Thoracic aorta (tissue), 2 donors: ENCODE results near the gene C1D. TPM values are rescaled to one million over a fixed set of nuclear protein-coding genes. Genes with fewer than 3 reads are reported as not detected.

ENCODE experiments used
- ATAC-seq: fragments of 150-250 bp; one replicate; pipeline ENCODE4 v1.8.0; 2017; ENCODE audit warnings: low read depth; ENCODE audit not compliant: insufficient number of reproducible peaks, low FRiP score
- DNase-seq: peaks from one replicate; pipeline ENCODE4 v3.0.0-alpha.2; 2020; ENCODE audit warnings: low spot score
- H3K27ac ChIP-seq, 2 donors: fragments of 200-600 bp; sonication (generic); 1 replicate in 1 of 2; 2 replicates in 1 of 2; pipeline ENCODE4 v1.5.1; 2016; ENCODE audit warnings: mild to moderate bottlenecking in 2 of 2, moderate library complexity in 2 of 2
- H3K27me3 ChIP-seq: fragments of 200-600 bp; sonication (generic); replicated peaks from 2 replicates; pipeline ENCODE4 v1.6.0; 2016; ENCODE audit warnings: mild to moderate bottlenecking; ENCODE audit not compliant: insufficient read depth
- H3K36me3 ChIP-seq: fragments of 200-600 bp; sonication (generic); one replicate; pipeline ENCODE4 v1.5.1; 2016
- H3K4me1 ChIP-seq, 2 donors: fragments of 200-600 bp; sonication (generic); 1 replicate in 1 of 2; 2 replicates in 1 of 2; pipeline versions ENCODE4 v1.5.1 to v1.6.0; 2016; ENCODE audit warnings: low read depth in 2 of 2, mild to moderate bottlenecking in 1 of 2; ENCODE audit not compliant: control insufficient read depth in 1 of 2
- H3K4me3 ChIP-seq: fragments of 200-600 bp; sonication (generic); 2 replicates; pipeline ENCODE4 v1.5.1; 2016; ENCODE audit warnings: mild to moderate bottlenecking
- H3K9me3 ChIP-seq: fragments of 200-600 bp; sonication (generic); 2 replicates; pipeline ENCODE4 v1.5.1; 2016
- CTCF ChIP-seq: fragments of 200-600 bp; sonication (generic); IDR thresholded peaks from one replicate; pipeline ENCODE4 v1.5.1; 2019; ENCODE audit warnings: antibody characterized with exemption
- total RNA-seq, 2 donors: library from RNA; depleted of rRNA; stranded (reverse); fragments of >200 nt; gene quantifications; one replicate each; pipeline versions ENCODE4 v1.1.0 to v1.2.3, GENCODE V29; 2016

C1D gene
- total RNA-seq, 2 donors from 2014 or later = 11.9 to 12.1 TPM

GRCh38 chr2:68094111-68094510 is 31.3 kb upstream of the C1D start:
- no peak overlapping the region for H3K4me3 ChIP-seq
- ATAC-seq (no peak), DNase-seq (no peak)
- no peaks in the 10 kb centered on the region for H3K9me3 ChIP-seq
- no peaks in the 10 kb centered on the region for H3K36me3 ChIP-seq
- no peaks in the 10 kb centered on the region for H3K27me3 ChIP-seq
- no peak for TF ChIP-seq CTCF
- H3K27ac ChIP-seq = no peak overlapping the region
- no peaks in the 10 kb centered on the region for H3K4me1 ChIP-seq

GRCh38 chr2:68093634-68094033 is 30.8 kb upstream of the C1D start:
- Histone ChIP-seq H3K4me1 (no peaks in the 10 kb centered on the region), H3K27me3 (no peaks in the 10 kb centered on the region), H3K9me3 (no peaks in the 10 kb centered on the region), H3K4me3 (no peak overlapping the region), H3K27ac (no peak overlapping the region), H3K36me3 (no peaks in the 10 kb centered on the region)
- DNase-seq (no peak), ATAC-seq (no peak)
- no peak for TF ChIP-seq CTCF

DNA sequence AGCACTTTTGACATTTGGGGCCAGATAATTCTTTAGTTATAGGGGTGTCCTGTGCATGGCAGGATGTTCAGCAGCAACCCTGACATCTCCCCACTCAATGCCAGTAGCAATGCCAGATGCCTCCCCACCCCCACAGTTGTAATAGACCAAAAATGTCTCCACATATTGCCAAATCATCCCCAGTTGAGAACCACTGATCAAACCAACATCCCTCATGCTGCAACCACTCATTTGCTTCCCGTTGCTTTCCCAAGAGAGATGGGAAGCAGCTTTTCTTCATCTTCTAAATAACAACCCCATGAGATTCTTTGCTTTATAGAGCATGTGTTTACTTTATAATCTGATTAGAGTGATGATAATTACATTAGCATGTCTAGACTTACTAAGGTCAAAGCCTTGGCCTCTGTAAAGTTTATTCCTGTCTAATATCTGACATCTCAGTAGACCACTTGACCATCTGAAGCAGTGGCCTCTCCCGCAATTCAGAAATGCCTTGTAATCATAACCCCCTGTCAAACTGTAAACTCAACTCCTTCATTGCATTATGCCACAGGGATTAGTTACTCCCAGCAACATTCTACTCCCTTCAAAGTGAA is 28.7 kb upstream of the C1D start:
- Histone ChIP-seq H3K27me3 (no peaks in the 10 kb centered on the region), H3K27ac (no peak overlapping the region), H3K36me3 (no peaks in the 10 kb centered on the region), H3K9me3 (no peaks in the 10 kb centered on the region), H3K4me1 (no peaks in the 10 kb centered on the region), H3K4me3 (no peak overlapping the region)
- TF ChIP-seq CTCF = no peak
- DNase-seq = no peak
- ATAC-seq = no peak

DNA sequence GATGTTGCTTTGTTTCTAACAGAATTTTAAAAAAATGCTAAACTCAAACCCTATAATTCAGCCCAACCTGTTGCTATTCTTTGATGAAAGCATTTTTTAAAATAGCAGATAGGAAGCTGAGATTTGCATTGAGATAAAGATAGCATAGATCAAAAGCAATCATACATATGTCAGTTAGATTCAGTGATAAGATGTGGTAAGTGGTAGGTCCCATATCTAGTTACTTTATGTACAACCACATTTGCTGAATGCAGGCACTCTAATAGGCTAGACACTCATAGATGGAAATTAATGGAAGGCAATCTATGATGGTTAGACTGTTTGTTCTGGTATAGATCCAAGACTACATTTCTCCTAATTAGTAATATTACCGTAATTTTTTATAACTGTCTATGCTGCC is 27.2 kb upstream of the C1D start:
- ATAC-seq = no peak
- Histone ChIP-seq H3K4me3 (no peak overlapping the region), H3K27ac (no peak overlapping the region), H3K27me3 (no peaks in the 10 kb centered on the region), H3K9me3 (no peaks in the 10 kb centered on the region), H3K36me3 (no peaks in the 10 kb centered on the region), H3K4me1 (no peaks in the 10 kb centered on the region)
- no peak for DNase-seq
- no peak for TF ChIP-seq CTCF

- H3K36me3 ChIP-seq = no peaks in the 10 kb centered on the region
- no peaks in the 10 kb centered on the region for H3K9me3 ChIP-seq
- no peaks in the 10 kb centered on the region for H3K4me1 ChIP-seq
- ATAC-seq = no peak
- H3K27ac ChIP-seq = no peak overlapping the region
- H3K4me3 ChIP-seq = no peak overlapping the region
- H3K27me3 ChIP-seq = no peaks in the 10 kb centered on the region
- no peak for TF ChIP-seq CTCF
- DNase-seq = no peak
These were observed 26.1 kb upstream of the C1D start for GRCh38 chr2:68088940-68089339.
